DOHH2 (cell line): ENCODE results near the gene STPG4.

Source experiments
- CTCF ChIP-seq: fragments of 200-600 bp; sonication (generic); IDR thresholded peaks from one replicate; pipeline ENCODE4 v1.5.1; 2014; ENCODE audit warnings: antibody characterized with exemption, mild to moderate bottlenecking, low read depth, low read length; ENCODE audit not compliant: poor library complexity, severe bottlenecking
- EZH2phosphoT487 ChIP-seq: fragments of 200-600 bp; sonication (generic); IDR thresholded peaks from 2 replicates; pipeline ENCODE4 v1.6.1; 2017; ENCODE audit warnings: borderline replicate concordance, mild to moderate bottlenecking, antibody characterized with exemption, low read length, moderate library complexity, mixed read lengths

DNA sequence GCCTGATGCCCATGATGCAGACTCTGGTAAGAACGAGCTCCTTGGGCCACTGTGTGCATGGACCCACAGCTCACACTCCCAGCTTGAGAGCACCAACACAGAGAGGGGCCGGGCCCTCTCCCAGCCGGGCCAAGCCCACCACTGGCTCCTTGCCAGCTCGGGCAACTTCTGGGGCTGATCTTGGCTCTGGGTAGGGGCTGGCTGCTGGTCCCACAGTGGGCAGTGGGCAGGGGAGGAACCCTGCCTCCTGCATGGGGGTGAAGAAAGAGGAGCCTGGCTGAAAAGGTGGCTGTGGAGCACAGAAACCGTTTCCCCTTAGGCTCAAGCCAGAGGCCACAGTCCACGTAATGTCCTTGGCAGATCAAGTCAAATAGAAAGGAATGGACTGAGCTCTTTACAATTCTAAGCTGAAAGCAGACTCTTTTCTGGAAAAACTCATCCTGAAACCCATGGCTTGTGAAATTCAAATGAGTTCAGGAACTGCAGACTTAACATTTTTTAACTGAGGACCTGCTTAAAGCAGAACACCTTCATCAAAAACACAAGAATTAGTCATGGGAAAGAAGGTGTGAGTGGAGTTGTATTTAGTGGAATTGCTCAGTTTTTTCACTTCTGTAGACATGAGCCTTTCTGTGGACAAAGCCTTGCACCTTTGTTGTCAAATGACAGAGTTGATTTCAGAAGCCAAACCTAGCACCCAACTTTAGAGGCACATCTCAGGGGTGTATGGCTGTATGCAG, 104.9 kb downstream of the STPG4 start:
- TF ChIP-seq CTCF (no peak), EZH2phosphoT487 (no peak)
